HFFc6 (cell line): ENCODE data around the gene FAM117A. TPM values are rescaled to one million over a fixed set of nuclear protein-coding genes. Genes with fewer than 3 reads are reported as not detected.

Experiments used
- DNase-seq: peaks from one replicate; pipeline ENCODE4 v3.0.0-alpha.2; 2018
- H3K27ac Mint-ChIP-seq: 2 replicates; pipeline ENCODE4 v1.8.0; 2020; ENCODE audit warnings: mild to moderate bottlenecking, mixed read lengths
- H3K27me3 Mint-ChIP-seq: 2 replicates; pipeline ENCODE4 v1.8.0; 2021; ENCODE audit warnings: mild to moderate bottlenecking, moderate library complexity, mixed read lengths; ENCODE audit not compliant: insufficient read depth
- H3K36me3 Mint-ChIP-seq: 2 replicates; pipeline ENCODE4 v1.8.0; 2021; ENCODE audit warnings: low read depth, mixed read lengths
- H3K4me1 Mint-ChIP-seq: 2 replicates; pipeline ENCODE4 v1.8.0; 2020; ENCODE audit warnings: low read depth, mixed read lengths
- H3K4me3 Mint-ChIP-seq: 2 replicates; pipeline ENCODE4 v1.8.0; 2020; ENCODE audit warnings: mild to moderate bottlenecking, moderate library complexity, mixed read lengths
- H3K9me3 Mint-ChIP-seq: 2 replicates; pipeline ENCODE4 v1.8.0; 2020; ENCODE audit warnings: mild to moderate bottlenecking, mixed read lengths
- total RNA-seq, 6 experiments: library from RNA; stranded (reverse); fragmentation: NEBNext Ultra II Directional; extraction: Animal tissue kit (Norgen Biotek cat#: 25700); gene quantifications; 2 replicates in 1 of 6; 3 replicates in 5 of 6; pipeline ENCODE4 v1.2.3, GENCODE V29; 2021
- TF ChIP-seq, protein P1 (sequence below): fragments of 200-600 bp; sonication (generic); IDR thresholded peaks from 2 replicates; pipeline ENCODE4 v1.5.0; 2021; ENCODE audit warnings: antibody characterized with exemption, mild to moderate bottlenecking

FAM117A gene
- total RNA-seq, 6 experiments from 2014 or later: 0.23 to 1.1 (median 0.57) TPM

DNA sequence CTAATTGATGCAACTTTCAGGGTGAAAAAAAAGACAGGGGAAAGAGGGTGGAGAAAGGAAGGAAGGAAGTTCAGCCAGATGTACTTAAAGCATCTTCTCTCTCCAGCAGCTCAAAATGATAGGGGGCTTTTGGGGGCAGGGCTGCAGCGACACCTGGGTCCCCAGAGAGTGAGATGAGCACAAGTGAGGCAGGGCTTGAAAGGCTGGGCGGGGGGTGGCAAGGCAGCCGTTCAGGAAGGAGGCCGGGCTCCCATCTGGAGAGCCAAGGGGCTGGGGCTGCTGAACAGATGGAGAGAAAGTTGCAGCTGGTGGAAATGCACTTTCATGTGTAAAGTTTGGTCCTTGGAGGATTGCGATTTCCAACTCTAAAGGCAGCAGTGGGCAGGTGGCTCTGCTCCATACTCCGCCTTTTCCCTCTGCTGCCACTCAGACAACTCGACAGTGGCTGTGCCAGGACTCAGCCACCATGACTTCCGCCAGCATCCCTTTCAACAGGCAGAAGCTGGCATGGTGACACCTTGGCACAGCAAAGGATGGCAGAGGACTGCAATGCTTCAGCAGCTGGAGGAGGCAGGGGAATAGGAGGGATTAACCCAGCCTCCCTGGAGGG is 63.9 kb downstream of the FAM117A start:
- Mint-ChIP-seq H3K27me3 (no peaks in the 10 kb centered on the region), H3K4me3 (no peak overlapping the region), H3K4me1 (peaks cover 5% of the 10 kb centered on the region), H3K36me3 (peaks cover 15% of the 10 kb centered on the region), H3K9me3 (no peaks in the 10 kb centered on the region), H3K27ac (no peak overlapping the region)
- DNase-seq: no peak
- TF ChIP-seq, protein P1, sequence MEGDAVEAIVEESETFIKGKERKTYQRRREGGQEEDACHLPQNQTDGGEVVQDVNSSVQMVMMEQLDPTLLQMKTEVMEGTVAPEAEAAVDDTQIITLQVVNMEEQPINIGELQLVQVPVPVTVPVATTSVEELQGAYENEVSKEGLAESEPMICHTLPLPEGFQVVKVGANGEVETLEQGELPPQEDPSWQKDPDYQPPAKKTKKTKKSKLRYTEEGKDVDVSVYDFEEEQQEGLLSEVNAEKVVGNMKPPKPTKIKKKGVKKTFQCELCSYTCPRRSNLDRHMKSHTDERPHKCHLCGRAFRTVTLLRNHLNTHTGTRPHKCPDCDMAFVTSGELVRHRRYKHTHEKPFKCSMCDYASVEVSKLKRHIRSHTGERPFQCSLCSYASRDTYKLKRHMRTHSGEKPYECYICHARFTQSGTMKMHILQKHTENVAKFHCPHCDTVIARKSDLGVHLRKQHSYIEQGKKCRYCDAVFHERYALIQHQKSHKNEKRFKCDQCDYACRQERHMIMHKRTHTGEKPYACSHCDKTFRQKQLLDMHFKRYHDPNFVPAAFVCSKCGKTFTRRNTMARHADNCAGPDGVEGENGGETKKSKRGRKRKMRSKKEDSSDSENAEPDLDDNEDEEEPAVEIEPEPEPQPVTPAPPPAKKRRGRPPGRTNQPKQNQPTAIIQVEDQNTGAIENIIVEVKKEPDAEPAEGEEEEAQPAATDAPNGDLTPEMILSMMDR: no peak

DNA sequence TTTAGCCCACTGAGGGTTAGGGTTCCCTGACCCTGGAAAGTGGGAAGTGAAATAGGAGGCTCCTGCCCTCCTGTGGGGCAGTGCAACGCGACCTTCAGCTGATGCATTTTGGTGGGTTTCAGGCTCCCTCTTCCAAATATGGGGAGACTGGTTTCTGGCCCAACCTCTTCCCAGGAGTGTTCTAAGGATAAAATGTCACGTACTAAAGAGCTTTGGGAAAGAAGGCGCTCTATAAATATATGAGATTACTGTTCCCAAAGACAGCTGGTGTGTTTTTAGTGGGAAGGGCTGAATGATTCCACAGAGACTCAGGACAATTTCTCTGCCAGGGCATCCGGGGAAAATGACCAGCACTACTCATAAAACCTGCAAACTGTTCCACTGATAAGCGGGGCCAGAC is 65.9 kb downstream of the FAM117A start:
- H3K36me3 Mint-ChIP-seq: peaks cover 8% of the 10 kb centered on the region; the same call in 1 of the 2 replicates
- H3K27ac Mint-ChIP-seq: no peak overlapping the region

DNA sequence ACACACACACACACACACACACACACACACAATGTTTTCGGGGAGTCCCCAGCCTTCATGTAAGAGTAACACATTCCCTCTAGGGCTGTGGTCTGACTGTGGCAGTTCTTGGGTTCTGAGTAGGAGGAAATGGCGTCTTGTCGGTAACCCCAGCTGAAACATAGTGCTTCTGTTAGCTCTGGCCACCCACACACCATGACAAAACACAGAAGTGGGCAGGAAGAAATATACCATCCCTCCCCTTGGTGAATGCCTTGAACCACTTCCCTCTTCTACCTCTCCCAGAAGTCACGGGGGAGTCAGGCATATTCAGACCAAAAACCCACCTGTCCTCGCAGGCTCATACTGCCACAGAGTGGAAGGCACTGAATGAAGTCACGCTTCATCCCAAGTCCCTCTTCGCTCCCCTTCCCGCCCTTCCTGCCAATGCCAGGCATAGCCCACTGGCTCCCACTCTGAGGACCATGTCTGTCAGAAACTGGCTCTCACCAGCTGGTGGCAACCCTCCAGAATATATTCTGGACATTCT is 67.6 kb downstream of the FAM117A start:
- Mint-ChIP-seq H3K4me1 (peaks cover 23% of the 10 kb centered on the region), H3K4me3 (no peak overlapping the region), H3K36me3 (peaks cover 6% of the 10 kb centered on the region; the same call in 1 of the 2 replicates), H3K9me3 (no peaks in the 10 kb centered on the region), H3K27ac (no peak overlapping the region), H3K27me3 (peaks cover 3% of the 10 kb centered on the region; the same call in 1 of the 2 replicates)
- TF ChIP-seq, protein P1: no peak
- no peak for DNase-seq

More for the DNA sequence above, 65.9 kb downstream of the FAM117A start:
- no peaks in the 10 kb centered on the region; the same call in 1 of the 2 replicates for H3K27me3 Mint-ChIP-seq
- H3K9me3 Mint-ChIP-seq: no peaks in the 10 kb centered on the region
- H3K4me3 Mint-ChIP-seq: no peak overlapping the region
- TF ChIP-seq, protein P1: no peak
- peaks cover 8% of the 10 kb centered on the region for H3K4me1 Mint-ChIP-seq
- no peak for DNase-seq

DNA sequence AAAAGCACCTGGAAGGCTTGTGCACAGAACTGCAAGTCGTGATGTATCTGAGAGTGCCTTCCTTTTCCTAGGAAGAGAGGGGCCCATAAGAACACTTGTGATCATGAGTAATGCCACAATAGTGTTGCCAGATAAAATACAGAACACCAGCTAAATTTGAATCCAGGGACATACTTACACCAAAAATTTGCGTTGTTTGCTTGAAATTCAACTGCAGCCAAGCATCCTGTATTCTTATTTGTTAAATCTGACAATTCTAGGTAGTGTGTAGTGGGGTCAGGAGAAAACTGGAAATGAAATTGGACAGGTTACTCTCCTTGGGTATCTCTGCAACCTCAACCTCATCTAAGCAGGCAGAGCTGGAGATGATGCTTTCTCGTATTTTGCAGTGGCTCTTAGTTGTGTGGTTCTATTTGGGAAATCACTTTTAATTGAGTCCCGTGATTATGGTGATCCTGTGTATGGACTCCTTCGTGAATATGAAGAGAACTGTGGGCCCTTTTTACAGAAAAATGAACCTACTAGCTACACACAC is 68.2 kb downstream of the FAM117A start:
- no peak overlapping the region for H3K27ac Mint-ChIP-seq
- H3K36me3 Mint-ChIP-seq: peaks cover 1% of the 10 kb centered on the region; the same call in 1 of the 2 replicates
- H3K27me3 Mint-ChIP-seq: peaks cover 3% of the 10 kb centered on the region; the same call in 1 of the 2 replicates

DNA sequence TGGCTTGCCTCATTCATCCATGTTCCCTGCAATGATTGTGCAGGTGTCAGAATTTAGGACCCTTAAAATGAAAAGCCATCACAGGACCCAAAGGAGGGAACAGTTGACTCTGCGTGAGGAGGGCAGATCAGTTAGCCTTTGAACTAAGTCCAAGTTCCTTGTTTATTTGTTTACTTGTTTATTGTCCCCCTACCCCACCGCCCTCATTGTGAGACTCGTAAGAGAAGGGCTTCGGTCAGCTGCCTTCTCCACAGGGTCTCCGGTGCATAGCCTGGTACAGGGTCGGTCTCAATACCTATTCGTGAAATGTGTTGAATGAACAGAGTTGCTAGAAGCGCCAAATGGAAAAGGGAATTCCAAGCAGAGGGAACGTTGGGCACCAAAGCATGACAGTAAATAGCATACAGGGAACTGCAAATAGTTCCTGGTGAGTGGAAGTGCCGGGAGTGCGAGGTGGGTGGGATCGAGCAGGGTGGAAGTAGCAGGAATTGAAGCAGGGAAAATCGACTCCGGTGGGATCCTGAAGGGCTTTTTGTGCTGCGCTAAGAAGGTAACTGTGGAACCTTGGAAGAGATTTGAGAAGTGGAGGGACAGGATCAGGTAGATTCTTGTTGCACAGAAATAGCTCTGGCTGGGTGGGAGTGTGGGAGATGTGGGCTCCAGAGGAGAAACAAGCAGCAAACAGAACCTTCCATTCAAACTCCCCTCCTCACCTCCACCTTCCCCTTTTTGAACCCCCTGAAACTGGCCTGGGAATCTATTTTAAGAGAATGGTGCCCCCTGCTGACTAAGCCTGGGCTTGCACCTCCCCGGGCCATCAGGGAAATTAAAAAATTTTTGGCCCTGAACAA is 68.9 kb downstream of the FAM117A start:
- H3K4me1 Mint-ChIP-seq: peaks cover 35% of the 10 kb centered on the region
- H3K4me3 Mint-ChIP-seq: peak overlapping the region; percentile 23
- peaks cover 3% of the 10 kb centered on the region; the same call in 1 of the 2 replicates for H3K27me3 Mint-ChIP-seq
- no peaks in the 10 kb centered on the region for H3K9me3 Mint-ChIP-seq
- TF ChIP-seq, protein P1: peak; percentile 96
- DNase-seq: no peak
- H3K27ac Mint-ChIP-seq: no peak overlapping the region
- no peaks in the 10 kb centered on the region; the same call in 1 of the 2 replicates for H3K36me3 Mint-ChIP-seq

More for the DNA sequence above, 68.2 kb downstream of the FAM117A start:
- TF ChIP-seq, protein P1: no peak; the same call in none of the 2 replicates
- no peaks in the 10 kb centered on the region for H3K9me3 Mint-ChIP-seq
- H3K4me3 Mint-ChIP-seq: no peak overlapping the region
- DNase-seq: no peak
- H3K4me1 Mint-ChIP-seq: peaks cover 28% of the 10 kb centered on the region
